GM12873 (cell line): Measurements from ENCODE around the gene DDR1.

ENCODE experiments used
- CTCF ChIP-seq: IDR thresholded peaks from 2 replicates; pipeline ENCODE4 v1.5.1; 2012; ENCODE audit warnings: low read depth, mild to moderate bottlenecking, moderate library complexity, low read length, control low read depth; ENCODE audit not compliant: insufficient read depth; ENCODE audit errors: missing control alignments

DDR1 gene

GRCh38 chr6:30886897-30887255 is 2.6 kb downstream of the DDR1 start:
- no peak for TF ChIP-seq CTCF

- TF ChIP-seq CTCF = no peak
Observed at GRCh38 chr6:30887901-30888815, 3.8 kb downstream of the DDR1 start.

- TF ChIP-seq CTCF = no peak
Observed at GRCh38 chr6:30888816-30889495, 4.6 kb downstream of the DDR1 start.

GRCh38 chr6:30889496-30889885 is 5.2 kb downstream of the DDR1 start:
- no peak for TF ChIP-seq CTCF

- no peak for TF ChIP-seq CTCF
Observed at GRCh38 chr6:30889921-30890645, 5.8 kb downstream of the DDR1 start.

GRCh38 chr6:30890646-30891449 is 6.5 kb downstream of the DDR1 start:
- no peak for TF ChIP-seq CTCF
